BE2C (cell line): ENCODE measurements around the gene SCAND1.
"Not testable (repeated sequence)": the region's sequence is repeated elsewhere in the genome, so short reads cannot be mapped to it uniquely, and the experiment has no call there.

Source experiments
- DNase-seq: peaks from one replicate; pipeline ENCODE4 v3.0.0-alpha.2; 2020
- H3K27me3 ChIP-seq: fragments of 250-450 bp; sonication (Bioruptor Pico); 2 replicates; pipeline ENCODE4 v1.5.1; 2020; ENCODE audit warnings: mild to moderate bottlenecking
- H3K36me3 ChIP-seq: fragments of 250-450 bp; sonication (Bioruptor Pico); 2 replicates; pipeline ENCODE4 v1.5.1; 2020; ENCODE audit warnings: mild to moderate bottlenecking
- H3K4me1 ChIP-seq: fragments of 250-450 bp; sonication (Bioruptor Pico); 2 replicates; pipeline ENCODE4 v1.5.1; 2020
- H3K4me3 ChIP-seq: 2 replicates; pipeline ENCODE4 v1.5.1; 2011; ENCODE audit warnings: low read depth, low read length
- H3K9me3 ChIP-seq: fragments of 250-450 bp; sonication (Bioruptor Pico); 2 replicates; pipeline ENCODE4 v1.5.1; 2020
- CTCF ChIP-seq: IDR thresholded peaks from 2 replicates; pipeline ENCODE4 v1.5.1; 2012; ENCODE audit warnings: mild to moderate bottlenecking, low read depth, low read length

SCAND1 gene

DNA sequence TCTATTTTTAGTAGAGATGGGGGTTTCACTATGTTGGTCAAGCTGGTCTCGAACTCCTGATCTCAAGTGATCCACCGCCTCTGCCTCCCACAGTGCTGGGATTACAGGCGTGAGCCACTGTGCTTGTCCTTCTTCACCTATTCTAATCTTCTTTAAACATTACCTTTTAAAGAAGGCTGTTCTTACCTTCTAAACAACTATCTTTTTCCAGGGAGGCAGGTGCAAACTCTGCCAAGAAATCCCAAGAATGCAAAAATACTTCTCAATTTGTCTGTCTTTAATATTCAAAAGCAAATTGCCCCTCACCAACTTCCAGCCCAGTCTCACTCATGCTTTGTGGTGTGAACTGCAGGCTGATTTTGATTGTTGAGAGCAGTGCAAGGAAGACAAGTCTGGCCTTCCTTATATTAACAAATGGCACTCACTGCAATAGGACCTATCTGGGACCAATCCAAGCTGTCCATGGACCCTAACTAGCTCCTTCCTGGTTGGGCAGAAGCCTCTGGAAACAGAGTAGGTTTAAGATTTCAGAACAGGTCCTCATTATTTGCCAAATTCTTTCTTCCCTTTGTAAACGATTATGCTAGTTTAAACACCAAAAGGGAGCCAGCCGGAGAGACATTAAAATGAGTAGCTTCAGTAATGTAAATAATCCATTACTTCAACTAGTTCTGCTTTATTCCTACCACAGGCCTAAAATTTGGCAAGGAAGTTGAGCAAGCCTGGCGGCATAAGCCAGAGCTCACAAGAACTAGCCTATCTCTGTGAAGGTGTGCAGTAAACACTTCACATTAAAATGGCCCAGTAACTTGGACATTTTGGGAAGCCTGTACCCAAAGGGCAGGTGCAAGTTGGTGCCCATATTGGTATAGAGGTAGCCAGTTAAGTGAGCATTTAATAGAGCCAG lies 1.6 kb downstream of the SCAND1 start:
- Histone ChIP-seq H3K4me1 (no peaks in the 10 kb centered on the region), H3K36me3 (peaks cover 17% of the 10 kb centered on the region), H3K4me3 (peak overlapping the region; percentile 96), H3K9me3 (no peaks in the 10 kb centered on the region), H3K27me3 (no peaks in the 10 kb centered on the region)
- no peak for TF ChIP-seq CTCF
- no peak for DNase-seq

- not testable (repeated sequence) for H3K9me3 ChIP-seq, H3K4me1 ChIP-seq, H3K4me3 ChIP-seq, H3K27me3 ChIP-seq, DNase-seq
- peaks cover 20% of the 10 kb centered on the region for H3K36me3 ChIP-seq
These were observed 2.2 kb downstream of the SCAND1 start for GRCh38 chr20:35952080-35952479.

- TF ChIP-seq CTCF, result no peak
- Histone ChIP-seq H3K9me3 (no peaks in the 10 kb centered on the region), H3K36me3 (peaks cover 25% of the 10 kb centered on the region), H3K4me3 (no peak overlapping the region), H3K4me1 (no peaks in the 10 kb centered on the region), H3K27me3 (no peaks in the 10 kb centered on the region)
- DNase-seq, result no peak
These were observed 4.2 kb downstream of the SCAND1 start for GRCh38 chr20:35950093-35950492.

GRCh38 chr20:35947907-35948306 lies 6.4 kb downstream of the SCAND1 start:
- no peak for DNase-seq
- no peak overlapping the region for H3K4me3 ChIP-seq
- H3K9me3 ChIP-seq, result no peaks in the 10 kb centered on the region
- H3K27me3 ChIP-seq, result no peaks in the 10 kb centered on the region
- no peak for TF ChIP-seq CTCF
- H3K4me1 ChIP-seq, result no peaks in the 10 kb centered on the region
- H3K36me3 ChIP-seq, result peaks cover 18% of the 10 kb centered on the region

DNA sequence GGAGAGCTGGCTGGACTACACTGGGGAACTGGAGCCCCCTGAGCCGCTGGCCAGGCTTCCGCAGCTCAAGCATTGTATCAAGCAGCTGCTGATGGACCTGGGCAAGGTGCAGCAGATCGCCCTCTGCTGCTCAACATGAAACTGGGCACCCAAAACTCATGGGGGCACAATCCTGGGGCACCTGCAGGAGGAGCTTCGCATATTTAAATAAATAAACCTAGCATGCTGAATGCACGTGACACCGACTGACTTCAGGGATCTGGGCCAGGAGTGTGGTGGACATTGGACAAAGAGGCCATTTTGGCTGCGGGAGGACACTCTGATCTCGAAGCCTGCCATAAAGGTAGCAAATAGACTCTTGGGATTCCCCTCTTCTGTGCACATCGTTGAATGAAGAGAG lies 6.8 kb downstream of the SCAND1 start:
- Histone ChIP-seq H3K4me1 (no peaks in the 10 kb centered on the region), H3K9me3 (no peaks in the 10 kb centered on the region), H3K27me3 (no peaks in the 10 kb centered on the region), H3K36me3 (peaks cover 18% of the 10 kb centered on the region), H3K4me3 (no peak overlapping the region)
- DNase-seq, result peak; percentile 40
- peak; percentile 60 for TF ChIP-seq CTCF

DNA sequence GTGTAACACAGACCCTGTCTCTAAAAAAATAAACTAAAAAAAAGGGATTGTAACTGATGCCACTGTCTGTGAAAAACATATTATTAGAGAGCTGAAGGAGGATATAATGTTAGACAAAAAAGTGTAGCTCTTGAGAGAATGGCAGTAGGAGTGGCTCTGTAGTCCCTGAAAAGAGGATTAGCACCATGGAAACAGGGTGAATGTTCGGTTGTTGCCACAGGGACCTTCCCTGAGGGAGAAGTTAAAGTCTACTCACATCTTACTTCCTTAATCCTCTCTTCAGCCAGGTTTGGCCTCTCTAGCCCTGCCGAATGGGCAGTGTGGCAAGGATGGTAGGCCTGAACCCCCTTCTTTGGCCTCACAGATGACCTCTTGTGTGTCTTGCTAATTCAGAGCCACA lies 12.1 kb downstream of the SCAND1 start:
- H3K36me3 ChIP-seq, result peaks cover 28% of the 10 kb centered on the region
- no peak for DNase-seq
- no peaks in the 10 kb centered on the region for H3K27me3 ChIP-seq
- no peak for TF ChIP-seq CTCF
- H3K4me1 ChIP-seq, result no peaks in the 10 kb centered on the region
- H3K9me3 ChIP-seq, result no peaks in the 10 kb centered on the region
- no peak overlapping the region for H3K4me3 ChIP-seq
